Measurements from ENCODE around the gene PSAPL1. TPM values are rescaled to one million over a fixed set of nuclear protein-coding genes. Genes with fewer than 3 reads are reported as not detected.

Gene PSAPL1
- total RNA-seq, 4 donors from 2014 or later, result not detected

DNA sequence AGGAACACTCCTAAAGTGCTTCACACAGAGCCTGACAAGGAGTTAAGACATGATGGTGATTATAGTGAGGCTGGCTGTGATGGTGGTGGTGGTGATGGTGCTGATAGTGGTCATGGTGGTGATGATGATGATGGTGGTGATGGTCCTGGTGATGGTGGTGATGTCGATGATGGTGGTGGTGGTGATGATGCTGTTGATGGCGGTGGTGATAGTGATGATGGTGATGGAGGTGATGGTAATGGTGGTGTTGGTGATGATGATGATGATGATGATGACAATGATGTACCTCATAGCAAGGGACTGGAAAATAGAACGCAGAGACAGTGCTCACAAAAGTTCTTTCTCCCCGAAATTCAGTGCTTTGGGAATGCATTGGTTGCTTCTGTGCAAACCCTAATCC, 34.3 kb upstream of the PSAPL1 start:
- no peak for DNase-seq
- in situ Hi-C loops (cut with MboI; ENCODE audit: low pct_ligation_motif_present in 1 of 4, low pct_unique_long_range_greater_than_20kb in 1 of 4, low sequenced_read_pairs in 3 of 4) (no loop called here), intact Hi-C loops (cut with DNase I; ENCODE audit: low total_unique reads) (no loop called here)
- Histone ChIP-seq H3K4me3 (no peak overlapping the region), H3K36me3 (no peaks in the 10 kb centered on the region), H3K27ac (no peak overlapping the region), H3K27me3 (no peaks in the 10 kb centered on the region), H3K9me3 (peaks cover 0 to 4% of the 10 kb centered on the region in 2 donors), H3K4me1 (no peaks in the 10 kb centered on the region)
- 77 to 84% methylated on average over 4 of the region's 4 CpGs for WGBS, 2 donors (ENCODE audit: low coverage in 1 of 2)
- no peak for TF ChIP-seq POLR2A (IDR thresholded peaks at IDR 0.05)
- TF ChIP-seq EP300 (IDR thresholded peaks at IDR 0.05; ENCODE audit: low read depth), result no peak
- TF ChIP-seq, protein P1, sequence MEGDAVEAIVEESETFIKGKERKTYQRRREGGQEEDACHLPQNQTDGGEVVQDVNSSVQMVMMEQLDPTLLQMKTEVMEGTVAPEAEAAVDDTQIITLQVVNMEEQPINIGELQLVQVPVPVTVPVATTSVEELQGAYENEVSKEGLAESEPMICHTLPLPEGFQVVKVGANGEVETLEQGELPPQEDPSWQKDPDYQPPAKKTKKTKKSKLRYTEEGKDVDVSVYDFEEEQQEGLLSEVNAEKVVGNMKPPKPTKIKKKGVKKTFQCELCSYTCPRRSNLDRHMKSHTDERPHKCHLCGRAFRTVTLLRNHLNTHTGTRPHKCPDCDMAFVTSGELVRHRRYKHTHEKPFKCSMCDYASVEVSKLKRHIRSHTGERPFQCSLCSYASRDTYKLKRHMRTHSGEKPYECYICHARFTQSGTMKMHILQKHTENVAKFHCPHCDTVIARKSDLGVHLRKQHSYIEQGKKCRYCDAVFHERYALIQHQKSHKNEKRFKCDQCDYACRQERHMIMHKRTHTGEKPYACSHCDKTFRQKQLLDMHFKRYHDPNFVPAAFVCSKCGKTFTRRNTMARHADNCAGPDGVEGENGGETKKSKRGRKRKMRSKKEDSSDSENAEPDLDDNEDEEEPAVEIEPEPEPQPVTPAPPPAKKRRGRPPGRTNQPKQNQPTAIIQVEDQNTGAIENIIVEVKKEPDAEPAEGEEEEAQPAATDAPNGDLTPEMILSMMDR (IDR thresholded peaks at IDR 0.05), result no peak
- TF ChIP-seq POLR2AphosphoS5 (IDR thresholded peaks at IDR 0.05), result no peak

DNA sequence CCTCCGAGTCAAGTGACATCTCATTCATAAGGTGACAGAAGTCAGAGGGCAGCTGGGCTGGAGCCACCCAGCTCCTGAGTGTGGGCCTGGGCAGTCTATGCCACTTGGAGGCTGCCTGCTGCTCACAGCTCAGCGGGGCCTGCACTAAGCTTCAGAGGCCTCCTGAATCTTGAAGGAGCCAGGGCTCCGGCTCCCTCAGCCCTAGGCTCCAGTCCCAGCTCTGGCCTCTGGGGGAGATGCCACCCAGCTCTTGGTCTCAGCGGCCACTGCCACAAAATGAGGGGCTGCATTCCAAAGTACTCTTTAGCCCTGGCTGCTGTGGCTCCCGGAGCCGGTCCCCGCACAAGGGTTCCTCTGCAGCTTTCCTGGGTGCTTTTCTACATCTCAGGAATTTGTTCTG, 32.7 kb upstream of the PSAPL1 start:
- no peak for DNase-seq
- Histone ChIP-seq H3K4me3 (no peak overlapping the region), H3K27ac (no peak overlapping the region), H3K36me3 (no peaks in the 10 kb centered on the region), H3K27me3 (no peaks in the 10 kb centered on the region), H3K4me1 (no peaks in the 10 kb centered on the region), H3K9me3 (peaks cover 0 to 4% of the 10 kb centered on the region in 2 donors)
- intact Hi-C loops (cut with DNase I; ENCODE audit: low total_unique reads), result no loop called here
- TF ChIP-seq, protein P1 (IDR thresholded peaks at IDR 0.05), result no peak
- TF ChIP-seq POLR2AphosphoS5 (IDR thresholded peaks at IDR 0.05) (no peak), EP300 (IDR thresholded peaks at IDR 0.05; ENCODE audit: low read depth) (no peak), POLR2A (IDR thresholded peaks at IDR 0.05) (no peak)
- in situ Hi-C loops (cut with MboI; ENCODE audit: low pct_ligation_motif_present in 1 of 4, low pct_unique_long_range_greater_than_20kb in 1 of 4, low sequenced_read_pairs in 3 of 4), result no loop called here
- 85% methylated on average over 7 of the region's 7 CpGs; no CpG with 5 or more reads in 1 of the 2 donors for WGBS, 2 donors (ENCODE audit: low coverage in 1 of 2)

DNA sequence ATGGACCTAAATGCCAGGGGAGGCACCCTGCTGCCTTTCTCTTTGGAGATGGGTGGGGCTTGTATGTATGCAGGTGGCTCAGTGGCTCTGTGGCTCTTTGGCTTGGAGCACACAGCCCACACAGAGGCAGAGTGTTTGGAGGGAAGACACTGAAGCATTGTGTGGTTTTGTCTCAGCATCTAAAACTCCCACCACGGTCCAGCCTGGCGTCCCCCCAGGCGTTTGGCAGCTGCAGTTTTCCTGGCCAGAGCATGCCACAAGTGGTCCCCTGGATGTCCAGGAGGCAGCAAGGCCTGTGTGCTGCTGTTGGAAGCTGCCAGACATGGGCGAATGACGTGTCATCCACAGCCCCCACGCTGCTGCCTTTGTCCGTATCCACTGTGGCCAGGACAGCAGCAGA, 32.2 kb upstream of the PSAPL1 start:
- H3K4me1 ChIP-seq, result no peaks in the 10 kb centered on the region
- no peak overlapping the region for H3K4me3 ChIP-seq
- no peak overlapping the region for H3K27ac ChIP-seq
- no peaks in the 10 kb centered on the region for H3K27me3 ChIP-seq
- H3K36me3 ChIP-seq, result no peaks in the 10 kb centered on the region
- intact Hi-C loops (cut with DNase I; ENCODE audit: low total_unique reads), result no loop called here
- TF ChIP-seq POLR2AphosphoS5 (IDR thresholded peaks at IDR 0.05), result no peak
- no peak for TF ChIP-seq POLR2A (IDR thresholded peaks at IDR 0.05)
- TF ChIP-seq EP300 (IDR thresholded peaks at IDR 0.05; ENCODE audit: low read depth), result no peak
- TF ChIP-seq, protein P1 (IDR thresholded peaks at IDR 0.05), result no peak
- in situ Hi-C loops (cut with MboI; ENCODE audit: low pct_ligation_motif_present in 1 of 4, low pct_unique_long_range_greater_than_20kb in 1 of 4, low sequenced_read_pairs in 3 of 4), result no loop called here
- DNase-seq, result no peak
- WGBS, 2 donors (ENCODE audit: low coverage in 1 of 2), result 82% methylated on average over 7 of the region's 7 CpGs; no CpG with 5 or more reads in 1 of the 2 donors
- H3K9me3 ChIP-seq, result peaks cover 0 to 4% of the 10 kb centered on the region in 2 donors

DNA sequence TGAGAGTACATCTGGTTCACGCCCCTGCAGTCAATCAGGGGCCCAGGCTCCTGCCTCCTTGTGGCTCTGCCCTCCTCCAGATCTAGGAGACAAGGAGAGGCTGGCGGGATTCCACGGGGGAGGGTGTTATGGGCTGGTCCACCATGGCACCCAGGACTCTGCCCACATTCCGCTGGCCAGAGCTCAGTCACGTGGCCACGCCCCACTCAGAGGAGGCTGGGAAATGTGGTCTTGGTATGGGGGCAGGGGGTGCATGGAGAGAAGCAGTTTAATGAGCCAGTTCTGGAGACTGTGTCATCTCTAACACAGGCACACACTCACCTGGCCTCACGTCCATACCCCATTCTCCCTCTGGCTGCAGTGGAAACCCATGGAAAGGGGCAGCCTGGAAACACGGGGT, 31.5 kb upstream of the PSAPL1 start:
- intact Hi-C loops (cut with DNase I; ENCODE audit: low total_unique reads), result no loop called here
- DNase-seq, result no peak
- Histone ChIP-seq H3K27me3 (no peaks in the 10 kb centered on the region), H3K4me1 (no peaks in the 10 kb centered on the region), H3K4me3 (no peak overlapping the region), H3K27ac (no peak overlapping the region), H3K9me3 (peaks cover 0 to 4% of the 10 kb centered on the region in 2 donors), H3K36me3 (no peaks in the 10 kb centered on the region)
- WGBS, 2 donors (ENCODE audit: low coverage in 1 of 2), result 83% methylated on average over 8 of the region's 8 CpGs; no CpG with 5 or more reads in 1 of the 2 donors
- no peak for TF ChIP-seq POLR2A (IDR thresholded peaks at IDR 0.05)
- no peak for TF ChIP-seq POLR2AphosphoS5 (IDR thresholded peaks at IDR 0.05)
- no peak for TF ChIP-seq EP300 (IDR thresholded peaks at IDR 0.05; ENCODE audit: low read depth)
- TF ChIP-seq, protein P1 (IDR thresholded peaks at IDR 0.05), result no peak
- in situ Hi-C loops (cut with MboI; ENCODE audit: low pct_ligation_motif_present in 1 of 4, low pct_unique_long_range_greater_than_20kb in 1 of 4, low sequenced_read_pairs in 3 of 4), result no loop called here
